Testis (tissue), 2 donors: Measurements from ENCODE around the gene ADD1.

Experiments
- CTCF ChIP-seq, 3 experiments: fragments of 450-650 bp in 2 of 3; fragments of 200-600 bp in 1 of 3; sonication (generic) in 1 of 3; IDR thresholded peaks; one replicate each; pipeline ENCODE4 v1.5.1; 2016 to 2019; ENCODE audit warnings: antibody characterized with exemption in 3 of 3, mild to moderate bottlenecking in 2 of 3, moderate library complexity in 1 of 3
- POLR2A ChIP-seq: fragments of 450-650 bp; IDR thresholded peaks from one replicate; pipeline ENCODE4 v1.6.1; 2017; ENCODE audit warnings: antibody characterized with exemption, mild to moderate bottlenecking, moderate library complexity

GRCh38 chr4:2911868-2912267 is 68.2 kb downstream of the ADD1 start:
- TF ChIP-seq POLR2A: no peak
- no peak for TF ChIP-seq CTCF (IDR thresholded peaks at IDR 0.05)
